ENCODE data around the gene KRTAP24-1.

KRTAP24-1 gene

GRCh38 chr21:30238168-30238567, 44.6 kb downstream of the KRTAP24-1 start:
- no peak for DNase-seq
- intact Hi-C loops (cut with DNase I), result no loop called here

GRCh38 chr21:30234643-30235042, 48.1 kb downstream of the KRTAP24-1 start:
- DNase-seq, result no peak
- intact Hi-C loops (cut with DNase I), result no loop called here

GRCh38 chr21:30234050-30234449, 48.7 kb downstream of the KRTAP24-1 start:
- no peak for DNase-seq
- intact Hi-C loops (cut with DNase I), result no loop called here

GRCh38 chr21:30233228-30234020, 49.3 kb downstream of the KRTAP24-1 start:
- no peak for DNase-seq

GRCh38 chr21:30232011-30232410, 50.7 kb downstream of the KRTAP24-1 start:
- DNase-seq, result no peak
- intact Hi-C loops (cut with DNase I), result no loop called here

More at GRCh38 chr21:30233228-30234020, 49.3 kb downstream of the KRTAP24-1 start:
- intact Hi-C loops (cut with DNase I), result no loop called here
